ENCODE results near the gene CALML5.

DNA sequence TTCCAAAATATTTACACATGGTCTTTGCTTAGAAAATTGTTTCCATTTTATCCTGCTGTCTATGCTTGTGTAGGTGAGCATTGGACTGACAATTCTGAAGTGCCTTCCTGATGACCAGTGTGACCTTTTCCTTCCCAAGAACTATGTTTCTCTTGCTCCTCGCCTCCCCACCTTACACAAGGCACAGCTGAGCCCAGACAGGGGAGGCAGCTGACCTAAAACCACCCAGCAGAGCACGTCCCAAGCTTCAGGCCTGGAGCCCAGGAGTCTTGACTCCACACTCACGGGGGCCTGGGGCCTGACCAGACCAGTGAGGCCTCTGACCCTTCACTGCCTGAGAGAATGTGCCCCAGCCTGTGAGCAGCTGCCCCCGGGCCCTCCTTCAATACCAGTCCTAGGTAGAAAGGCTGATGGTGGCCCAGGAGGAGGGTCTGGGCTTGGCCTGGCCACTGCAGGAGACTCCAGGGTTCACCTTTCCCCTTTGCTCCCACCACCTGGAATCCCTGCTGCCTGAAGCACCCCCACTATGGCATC lies 7.0 kb downstream of the CALML5 start:
- TF ChIP-seq CEBPB (IDR thresholded peaks at IDR 0.05) = no peak
- no peak for TF ChIP-seq EP300 (IDR thresholded peaks at IDR 0.05; ENCODE audit: borderline replicate concordance)
- TF ChIP-seq FOXM1 (IDR thresholded peaks at IDR 0.05; ENCODE audit: borderline replicate concordance, low read depth) = no peak
